Muscle of leg (tissue), 11 donors: ENCODE measurements around the gene GID8. TPM values are rescaled to one million over a fixed set of nuclear protein-coding genes. Genes with fewer than 3 reads are reported as not detected.

Experiments used
- DNase-seq: peaks from one replicate; pipeline ENCODE4 v3.0.0; 2013
- H3K27ac ChIP-seq: one replicate; pipeline ENCODE4 v1.5.1; 2013; ENCODE audit warnings: mild to moderate bottlenecking, low read length, control low read depth
- H3K27me3 ChIP-seq: one replicate; pipeline ENCODE4 v1.6.1; 2013; ENCODE audit warnings: low read length; ENCODE audit not compliant: control insufficient read depth, insufficient read depth
- H3K36me3 ChIP-seq: one replicate; pipeline ENCODE4 v1.6.1; 2013; ENCODE audit warnings: low read length; ENCODE audit not compliant: control insufficient read depth, insufficient read depth
- H3K4me1 ChIP-seq: one replicate; pipeline ENCODE4 v1.6.1; 2013; ENCODE audit warnings: low read length; ENCODE audit not compliant: control insufficient read depth, insufficient read depth
- H3K4me3 ChIP-seq: one replicate; pipeline ENCODE4 v1.5.1; 2013; ENCODE audit warnings: low read length, control low read depth
- H3K9me3 ChIP-seq: replicated peaks from 2 replicates; pipeline ENCODE4 v1.6.1; 2013; ENCODE audit warnings: low read depth, low read length; ENCODE audit not compliant: control insufficient read depth
- WGBS: methylation state at CpG from one replicate; pipeline ENCODE4 v1.1.5; 2013; ENCODE audit warnings: missing lambda C conversion rate; ENCODE audit not compliant: insufficient coverage; 5-methylcytosine and 5-hydroxymethylcytosine counted together
- polyA plus RNA-seq, 8 donors: library from polyadenylated mRNA; unstranded; fragments of 120-200 nt; gene quantifications; one replicate each; pipeline versions ENCODE4 v1.2.1 to v1.2.3, GENCODE V29; 2013; ENCODE audit warnings: inconsistent platforms in 1 of 8, low replicate concordance in 1 of 8; ENCODE audit not compliant: insufficient read length in 8 of 8, insufficient read depth in 1 of 8
- total RNA-seq: library from RNA; stranded (reverse); fragments of 120-200 nt; gene quantifications from one replicate; pipeline ENCODE4 v1.2.4, GENCODE V29; 2013

GID8 gene
- total and polyA plus RNA-seq, 9 donors = 22.0 to 38.7 (median 30.8) TPM

- Histone ChIP-seq H3K27ac (no peak overlapping the region), H3K4me1 (peaks cover 10% of the 10 kb centered on the region), H3K27me3 (peaks cover 3% of the 10 kb centered on the region), H3K9me3 (no peaks in the 10 kb centered on the region), H3K36me3 (no peaks in the 10 kb centered on the region), H3K4me3 (no peak overlapping the region)
- no peak for DNase-seq
- 89% methylated on average over 4 of the region's 8 CpGs for WGBS
Measured at GRCh38 chr20:62961799-62962198, 23.9 kb downstream of the GID8 start.

- WGBS = 89% methylated on average over 30 of the region's 30 CpGs
- DNase-seq = no peak
- Histone ChIP-seq H3K4me1 (peaks cover 10% of the 10 kb centered on the region), H3K36me3 (no peaks in the 10 kb centered on the region), H3K9me3 (no peaks in the 10 kb centered on the region), H3K4me3 (no peak overlapping the region), H3K27ac (no peak overlapping the region), H3K27me3 (peaks cover 3% of the 10 kb centered on the region)
Measured at GRCh38 chr20:62962221-62962879, 24.4 kb downstream of the GID8 start.

GRCh38 chr20:62962891-62963613 is 25.1 kb downstream of the GID8 start:
- peaks cover 10% of the 10 kb centered on the region for H3K4me1 ChIP-seq
- no peaks in the 10 kb centered on the region for H3K36me3 ChIP-seq
- 94% methylated on average over 22 of the region's 32 CpGs for WGBS
- H3K9me3 ChIP-seq = no peaks in the 10 kb centered on the region
- H3K27ac ChIP-seq = no peak overlapping the region
- H3K4me3 ChIP-seq = no peak overlapping the region
- no peak for DNase-seq
- H3K27me3 ChIP-seq = peaks cover 5% of the 10 kb centered on the region

- Histone ChIP-seq H3K9me3 (no peaks in the 10 kb centered on the region), H3K4me1 (peaks cover 10% of the 10 kb centered on the region), H3K36me3 (no peaks in the 10 kb centered on the region), H3K27ac (no peak overlapping the region), H3K27me3 (peaks cover 8% of the 10 kb centered on the region), H3K4me3 (no peak overlapping the region)
- WGBS = 89% methylated on average over 29 of the region's 32 CpGs
- no peak for DNase-seq
Measured at GRCh38 chr20:62963614-62964397, 25.9 kb downstream of the GID8 start.

- no peak overlapping the region for H3K4me3 ChIP-seq
- 67% methylated on average over 19 of the region's 20 CpGs for WGBS
- peak; percentile 43 for DNase-seq
- H3K36me3 ChIP-seq = no peaks in the 10 kb centered on the region
- peaks cover 10% of the 10 kb centered on the region for H3K4me1 ChIP-seq
- no peaks in the 10 kb centered on the region for H3K9me3 ChIP-seq
- no peak overlapping the region for H3K27ac ChIP-seq
- peaks cover 12% of the 10 kb centered on the region for H3K27me3 ChIP-seq
Measured at GRCh38 chr20:62964700-62965099, 26.8 kb downstream of the GID8 start.

- 62% methylated on average over 19 of the region's 19 CpGs for WGBS
- DNase-seq = no peak
- Histone ChIP-seq H3K27me3 (peaks cover 18% of the 10 kb centered on the region), H3K27ac (no peak overlapping the region), H3K4me1 (peaks cover 10% of the 10 kb centered on the region), H3K4me3 (no peak overlapping the region), H3K9me3 (no peaks in the 10 kb centered on the region), H3K36me3 (no peaks in the 10 kb centered on the region)
Measured at GRCh38 chr20:62965363-62965771, 27.4 kb downstream of the GID8 start.

- Histone ChIP-seq H3K27ac (no peak overlapping the region), H3K9me3 (no peaks in the 10 kb centered on the region), H3K36me3 (no peaks in the 10 kb centered on the region), H3K4me1 (peaks cover 9% of the 10 kb centered on the region), H3K4me3 (no peak overlapping the region), H3K27me3 (peaks cover 25% of the 10 kb centered on the region)
- WGBS = 92% methylated on average over 20 of the region's 27 CpGs
- no peak for DNase-seq
Measured at GRCh38 chr20:62966212-62967148, 28.5 kb downstream of the GID8 start.

GRCh38 chr20:62967149-62967501 is 29.2 kb downstream of the GID8 start:
- WGBS = 83% methylated on average over 6 of the region's 6 CpGs
- H3K4me1 ChIP-seq = peaks cover 4% of the 10 kb centered on the region
- H3K27ac ChIP-seq = no peak overlapping the region
- H3K9me3 ChIP-seq = no peaks in the 10 kb centered on the region
- peaks cover 26% of the 10 kb centered on the region for H3K27me3 ChIP-seq
- DNase-seq = no peak
- H3K4me3 ChIP-seq = no peak overlapping the region
- H3K36me3 ChIP-seq = no peaks in the 10 kb centered on the region

GRCh38 chr20:62967628-62968351 is 29.8 kb downstream of the GID8 start:
- WGBS = 84% methylated on average over 24 of the region's 27 CpGs
- H3K36me3 ChIP-seq = no peaks in the 10 kb centered on the region
- peaks cover 33% of the 10 kb centered on the region for H3K27me3 ChIP-seq

More at GRCh38 chr20:62967628-62968351, 29.8 kb downstream of the GID8 start:
- H3K4me3 ChIP-seq = no peak overlapping the region
- no peak overlapping the region for H3K27ac ChIP-seq
- DNase-seq = no peak
- no peaks in the 10 kb centered on the region for H3K9me3 ChIP-seq
- peaks cover 8% of the 10 kb centered on the region for H3K4me1 ChIP-seq
